ENCODE data around the gene CASP10. TPM values are rescaled to one million over a fixed set of nuclear protein-coding genes. Genes with fewer than 3 reads are reported as not detected.

Gene CASP10
- polyA plus RNA-seq, 1 of the 3 experiments (the other 2 are of a cell fraction), result 0.12 TPM

DNA sequence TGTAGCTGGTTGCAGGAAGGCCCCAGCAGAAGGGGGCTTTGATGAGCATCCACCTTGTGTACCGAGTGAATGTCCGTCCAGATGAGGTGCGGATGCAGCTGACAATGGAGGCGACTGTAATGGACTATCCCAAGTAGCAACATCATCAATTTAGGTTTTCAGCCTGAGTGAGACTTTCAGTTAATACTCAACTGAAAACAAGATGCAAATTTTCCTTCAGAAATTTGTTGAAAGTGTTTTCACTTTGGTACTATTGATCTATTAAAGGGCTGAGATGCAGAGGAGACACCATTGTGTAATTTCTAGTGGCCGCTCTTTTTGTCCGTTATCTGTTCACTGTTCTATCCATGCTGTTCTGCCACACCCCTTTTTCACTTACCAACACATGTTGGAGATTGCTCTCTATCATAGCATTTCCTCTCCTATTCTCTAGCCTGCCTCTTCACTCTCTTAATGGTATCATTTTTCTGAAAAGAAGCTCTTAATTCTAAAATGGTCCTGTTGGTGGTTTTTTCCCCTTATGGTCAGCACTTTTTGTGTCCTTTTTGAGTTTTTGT is 65.4 kb downstream of the CASP10 start:
- H3K9ac ChIP-seq, result no peak overlapping the region
- no peaks in the 10 kb centered on the region for H3K9me3 ChIP-seq
- no peak overlapping the region for H3K27ac ChIP-seq (ENCODE audit: low read depth in 2 of 2, low read length in 1 of 2)
- H3K27me3 ChIP-seq (ENCODE audit: insufficient read depth), result no peaks in the 10 kb centered on the region
- H3K4me2 ChIP-seq, result no peak overlapping the region
- no peak overlapping the region for H3K4me3 ChIP-seq (ENCODE audit: low read depth in 2 of 2, low read length in 1 of 2)
- WGBS (ENCODE audit: low lambda C conversion rate), result 93% methylated on average over 6 of the region's 6 CpGs
- no peaks in the 10 kb centered on the region for H3K79me2 ChIP-seq (ENCODE audit: insufficient read depth)
- ChIA-PET CTCF (interaction anchor here (1.4 kb wide), 1 partner anchor 11 kb away, joined by 3 read pairs; no protein-coding TSS in a partner anchor), POLR2A (no interaction called here)
- DNase-seq, result no peak
- TF ChIP-seq, protein P1, sequence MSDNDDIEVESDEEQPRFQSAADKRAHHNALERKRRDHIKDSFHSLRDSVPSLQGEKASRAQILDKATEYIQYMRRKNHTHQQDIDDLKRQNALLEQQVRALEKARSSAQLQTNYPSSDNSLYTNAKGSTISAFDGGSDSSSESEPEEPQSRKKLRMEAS (IDR thresholded peaks at IDR 0.05; ENCODE audit: low read depth), result no peak
- TF ChIP-seq YY1 (IDR thresholded peaks at IDR 0.05; ENCODE audit: low read depth), result no peak
- no peak for TF ChIP-seq TEAD4 (IDR thresholded peaks at IDR 0.05; ENCODE audit: borderline replicate concordance, insufficient read depth)
- H3F3A ChIP-seq (replicated peaks; ENCODE audit: insufficient read depth), result no peaks in the 10 kb centered on the region
- no peaks in the 10 kb centered on the region; a peak in 1 of 4 replicates for H3K4me1 ChIP-seq (ENCODE audit: control insufficient read depth in 1 of 2, insufficient read depth in 2 of 2, low read depth in 1 of 2, low read length in 1 of 2)
- no peaks in the 10 kb centered on the region for H3K9me2 ChIP-seq
- no peaks in the 10 kb centered on the region for H4K20me1 ChIP-seq (ENCODE audit: insufficient read depth)
- H3K36me3 ChIP-seq (replicated peaks in 1 of 2; ENCODE audit: control insufficient read depth in 1 of 2, insufficient read depth in 2 of 2, low read length in 1 of 2), result no peaks in the 10 kb centered on the region
- H2AFZ ChIP-seq (ENCODE audit: low read depth), result no peak overlapping the region

- Histone ChIP-seq H3K36me3 (replicated peaks in 1 of 2; ENCODE audit: control insufficient read depth in 1 of 2, insufficient read depth in 2 of 2, low read length in 1 of 2) (no peaks in the 10 kb centered on the region), H3F3A (replicated peaks; ENCODE audit: insufficient read depth) (no peaks in the 10 kb centered on the region), H3K4me2 (no peak overlapping the region), H3K27ac (ENCODE audit: low read depth in 2 of 2, low read length in 1 of 2) (no peak overlapping the region), H3K79me2 (ENCODE audit: insufficient read depth) (no peaks in the 10 kb centered on the region), H3K9me3 (no peaks in the 10 kb centered on the region), H2AFZ (ENCODE audit: low read depth) (no peak overlapping the region), H3K4me3 (ENCODE audit: low read depth in 2 of 2, low read length in 1 of 2) (no peak overlapping the region), H3K27me3 (ENCODE audit: insufficient read depth) (no peaks in the 10 kb centered on the region), H3K9ac (no peak overlapping the region), H4K20me1 (ENCODE audit: insufficient read depth) (no peaks in the 10 kb centered on the region), H3K9me2 (no peaks in the 10 kb centered on the region), H3K4me1 (ENCODE audit: control insufficient read depth in 1 of 2, insufficient read depth in 2 of 2, low read depth in 1 of 2, low read length in 1 of 2) (no peaks in the 10 kb centered on the region)
- 42% methylated on average over 2 of the region's 2 CpGs for WGBS (ENCODE audit: low lambda C conversion rate)
- TF ChIP-seq, protein P1 (IDR thresholded peaks at IDR 0.05; ENCODE audit: low read depth), result no peak
- TF ChIP-seq, protein P2, sequence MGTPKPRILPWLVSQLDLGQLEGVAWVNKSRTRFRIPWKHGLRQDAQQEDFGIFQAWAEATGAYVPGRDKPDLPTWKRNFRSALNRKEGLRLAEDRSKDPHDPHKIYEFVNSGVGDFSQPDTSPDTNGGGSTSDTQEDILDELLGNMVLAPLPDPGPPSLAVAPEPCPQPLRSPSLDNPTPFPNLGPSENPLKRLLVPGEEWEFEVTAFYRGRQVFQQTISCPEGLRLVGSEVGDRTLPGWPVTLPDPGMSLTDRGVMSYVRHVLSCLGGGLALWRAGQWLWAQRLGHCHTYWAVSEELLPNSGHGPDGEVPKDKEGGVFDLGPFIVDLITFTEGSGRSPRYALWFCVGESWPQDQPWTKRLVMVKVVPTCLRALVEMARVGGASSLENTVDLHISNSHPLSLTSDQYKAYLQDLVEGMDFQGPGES (IDR thresholded peaks at IDR 0.05; ENCODE audit: low read depth, low read length), result no peak
- TF ChIP-seq TAF1 (IDR thresholded peaks at IDR 0.05; ENCODE audit: borderline replicate concordance, low read depth, low read length), result no peak
- no peak for DNase-seq
- ChIA-PET POLR2A (no interaction called here), CTCF (no interaction called here)
Observed at GRCh38 chr2:201249889-201250288, 66.9 kb downstream of the CASP10 start.

GRCh38 chr2:201250741-201251140 is 67.8 kb downstream of the CASP10 start:
- H3K4me2 ChIP-seq, result no peak overlapping the region
- no peaks in the 10 kb centered on the region for H3K9me3 ChIP-seq
- no peaks in the 10 kb centered on the region for H3K9me2 ChIP-seq
- H3K27ac ChIP-seq (ENCODE audit: low read depth in 2 of 2, low read length in 1 of 2), result no peak overlapping the region
- TF ChIP-seq NFIC (IDR thresholded peaks at IDR 0.05; ENCODE audit: borderline replicate concordance) (no peak), RFX5 (IDR thresholded peaks at IDR 0.05; ENCODE audit: low read length) (no peak), RAD21 (IDR thresholded peaks at IDR 0.05; ENCODE audit: low read length) (no peak), PBX3 (IDR thresholded peaks at IDR 0.05) (no peak)
- TF ChIP-seq, protein P3, sequence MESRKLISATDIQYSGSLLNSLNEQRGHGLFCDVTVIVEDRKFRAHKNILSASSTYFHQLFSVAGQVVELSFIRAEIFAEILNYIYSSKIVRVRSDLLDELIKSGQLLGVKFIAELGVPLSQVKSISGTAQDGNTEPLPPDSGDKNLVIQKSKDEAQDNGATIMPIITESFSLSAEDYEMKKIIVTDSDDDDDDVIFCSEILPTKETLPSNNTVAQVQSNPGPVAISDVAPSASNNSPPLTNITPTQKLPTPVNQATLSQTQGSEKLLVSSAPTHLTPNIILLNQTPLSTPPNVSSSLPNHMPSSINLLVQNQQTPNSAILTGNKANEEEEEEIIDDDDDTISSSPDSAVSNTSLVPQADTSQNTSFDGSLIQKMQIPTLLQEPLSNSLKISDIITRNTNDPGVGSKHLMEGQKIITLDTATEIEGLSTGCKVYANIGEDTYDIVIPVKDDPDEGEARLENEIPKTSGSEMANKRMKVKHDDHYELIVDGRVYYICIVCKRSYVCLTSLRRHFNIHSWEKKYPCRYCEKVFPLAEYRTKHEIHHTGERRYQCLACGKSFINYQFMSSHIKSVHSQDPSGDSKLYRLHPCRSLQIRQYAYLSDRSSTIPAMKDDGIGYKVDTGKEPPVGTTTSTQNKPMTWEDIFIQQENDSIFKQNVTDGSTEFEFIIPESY (IDR thresholded peaks at IDR 0.05; ENCODE audit: borderline replicate concordance, low read depth), result no peak
- H3F3A ChIP-seq (replicated peaks; ENCODE audit: insufficient read depth), result no peaks in the 10 kb centered on the region
- no peaks in the 10 kb centered on the region for H3K36me3 ChIP-seq (replicated peaks in 1 of 2; ENCODE audit: control insufficient read depth in 1 of 2, insufficient read depth in 2 of 2, low read length in 1 of 2)
- H3K4me3 ChIP-seq (ENCODE audit: low read depth in 2 of 2, low read length in 1 of 2), result no peak overlapping the region
- H3K79me2 ChIP-seq (ENCODE audit: insufficient read depth), result no peaks in the 10 kb centered on the region
- no peaks in the 10 kb centered on the region for H3K4me1 ChIP-seq (ENCODE audit: control insufficient read depth in 1 of 2, insufficient read depth in 2 of 2, low read depth in 1 of 2, low read length in 1 of 2)
- no peaks in the 10 kb centered on the region for H3K27me3 ChIP-seq (ENCODE audit: insufficient read depth)
- H4K20me1 ChIP-seq (ENCODE audit: insufficient read depth), result no peaks in the 10 kb centered on the region
- 78% methylated on average over 4 of the region's 4 CpGs for WGBS (ENCODE audit: low lambda C conversion rate)
- DNase-seq, result no peak
- no peak overlapping the region for H2AFZ ChIP-seq (ENCODE audit: low read depth)
- ChIA-PET CTCF (no interaction called here), POLR2A (no interaction called here)
- H3K9ac ChIP-seq, result no peak overlapping the region

Measured in SK-N-SH (cell line).